CD4-positive, alpha-beta T cell treated with Interleukin-6 at 100 ng/mL for 8 hours (primary cell): ENCODE measurements around the gene AKAP8.
"Not testable (repeated sequence)": the region's sequence is repeated elsewhere in the genome, so short reads cannot be mapped to it uniquely, and the experiment has no call there.

Experiments
- DNase-seq: peaks from one replicate; pipeline ENCODE4 v3.0.0-alpha.2; 2020; ENCODE audit warnings: mixed read lengths, low spot score

The AKAP8 gene

GRCh38 chr19:15379083-15379998 lies at the start of gene AKAP8:
AKAP8 (minus strand) TSS chr19:15379787; CDS start chr19:15379731, 56 bp downstream.
- peak; percentile 99 for DNase-seq

- DNase-seq = no peak
Measured at GRCh38 chr19:15427991-15428471, 48.4 kb upstream of the AKAP8 start.

DNA sequence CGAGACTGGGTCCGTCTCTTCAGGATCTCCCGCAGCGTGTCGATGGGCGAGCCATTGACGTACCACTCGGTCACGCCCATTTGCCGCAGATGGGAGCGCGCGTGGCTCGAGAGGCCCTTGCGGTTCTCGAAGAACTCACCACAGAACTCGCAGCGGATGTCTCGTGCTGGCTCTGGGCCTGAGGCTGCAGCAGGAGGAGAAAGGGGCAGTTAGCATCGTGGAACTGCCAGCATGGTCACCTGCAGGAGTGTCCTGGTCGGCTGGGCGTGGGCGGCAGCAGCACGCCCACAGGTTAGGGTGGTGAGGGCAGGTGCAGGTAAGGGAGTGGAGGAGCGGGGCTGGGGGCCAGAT lies 47.7 kb upstream of the AKAP8 start:
- DNase-seq = no peak

GRCh38 chr19:15426485-15427349 lies 47.1 kb upstream of the AKAP8 start:
- no peak for DNase-seq

DNA sequence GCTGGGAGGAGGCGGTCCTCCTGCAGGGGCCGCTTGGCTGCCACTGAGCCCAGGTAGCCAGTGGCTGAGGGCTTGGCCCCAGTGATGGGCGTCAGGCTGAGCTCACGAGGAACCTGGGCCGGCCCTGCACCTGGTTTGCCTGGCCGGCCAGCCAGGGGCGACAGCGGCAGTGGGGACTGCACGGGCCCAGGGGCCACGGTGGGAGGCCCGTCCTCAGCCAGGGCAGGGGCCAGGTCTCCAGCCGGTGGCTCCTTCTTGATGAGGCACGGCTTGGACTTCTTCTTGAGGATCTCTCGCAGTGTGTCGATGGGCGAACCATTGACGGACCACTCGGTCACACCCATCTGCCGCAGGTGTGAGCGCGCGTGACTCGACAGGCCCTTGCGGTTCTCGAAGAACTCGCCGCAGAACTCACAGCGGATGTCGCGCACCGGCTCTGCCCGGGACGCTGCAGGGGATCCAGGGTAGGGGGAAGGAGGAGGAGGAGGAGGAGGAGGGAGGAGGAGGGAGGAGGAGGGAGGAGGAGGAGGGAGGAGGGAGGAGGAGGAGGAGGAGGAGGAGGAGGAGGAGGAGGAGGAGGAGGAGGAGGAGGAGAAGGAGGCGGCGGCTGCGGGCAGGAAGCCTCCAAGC lies 45.8 kb upstream of the AKAP8 start:
- no peak for DNase-seq

DNA sequence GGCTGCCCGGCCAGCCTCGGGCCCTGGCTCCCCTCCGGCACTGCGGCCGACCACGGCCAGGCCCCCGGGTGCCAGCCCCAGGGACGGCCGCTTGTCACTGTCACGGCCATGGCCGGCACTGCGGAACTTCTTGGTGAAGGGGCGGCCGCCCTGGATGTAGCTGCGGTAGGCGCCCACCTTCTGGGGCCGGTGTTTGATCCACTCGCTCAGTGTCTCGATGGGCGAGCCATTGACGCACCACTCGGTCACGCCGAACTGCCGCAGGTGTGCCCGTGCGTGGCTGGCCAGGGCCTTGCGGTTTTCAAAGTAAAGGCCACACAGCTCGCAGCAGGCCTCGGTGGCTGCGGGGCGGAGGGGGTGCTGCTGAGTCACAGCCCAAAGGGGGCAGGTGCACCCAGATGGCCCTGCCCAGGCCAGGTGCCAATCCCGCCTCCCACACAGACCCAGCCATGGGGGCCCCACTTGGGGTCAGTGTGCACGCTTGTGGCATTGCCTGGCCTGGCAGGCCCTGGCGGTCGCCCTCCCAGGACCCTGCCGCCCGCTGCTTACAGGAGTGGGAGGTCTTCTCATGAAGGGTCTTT lies 45.2 kb upstream of the AKAP8 start:
- DNase-seq = no peak

DNA sequence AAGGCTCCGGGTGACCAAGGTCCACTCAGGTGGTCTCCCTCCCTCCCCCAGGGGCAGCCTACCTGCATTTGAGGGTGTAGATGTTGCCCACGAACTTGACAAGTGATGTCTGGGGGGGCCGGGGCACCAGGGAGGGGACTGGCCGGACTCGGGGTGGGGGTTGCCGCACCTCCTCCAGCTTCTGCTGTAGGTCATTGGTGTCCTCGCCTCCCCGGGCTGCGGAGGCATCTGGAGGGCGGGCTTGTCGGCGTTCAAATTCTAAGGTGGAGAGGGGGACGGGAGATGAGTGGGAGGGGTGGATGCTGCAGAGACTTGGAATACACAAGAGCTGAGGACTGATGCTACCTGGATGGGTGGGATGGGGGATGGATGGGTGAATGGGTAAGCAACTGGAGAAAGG lies 44.5 kb upstream of the AKAP8 start:
- no peak for DNase-seq

- DNase-seq = no peak
Measured at GRCh38 chr19:15423130-15423529, 43.5 kb upstream of the AKAP8 start.

DNA sequence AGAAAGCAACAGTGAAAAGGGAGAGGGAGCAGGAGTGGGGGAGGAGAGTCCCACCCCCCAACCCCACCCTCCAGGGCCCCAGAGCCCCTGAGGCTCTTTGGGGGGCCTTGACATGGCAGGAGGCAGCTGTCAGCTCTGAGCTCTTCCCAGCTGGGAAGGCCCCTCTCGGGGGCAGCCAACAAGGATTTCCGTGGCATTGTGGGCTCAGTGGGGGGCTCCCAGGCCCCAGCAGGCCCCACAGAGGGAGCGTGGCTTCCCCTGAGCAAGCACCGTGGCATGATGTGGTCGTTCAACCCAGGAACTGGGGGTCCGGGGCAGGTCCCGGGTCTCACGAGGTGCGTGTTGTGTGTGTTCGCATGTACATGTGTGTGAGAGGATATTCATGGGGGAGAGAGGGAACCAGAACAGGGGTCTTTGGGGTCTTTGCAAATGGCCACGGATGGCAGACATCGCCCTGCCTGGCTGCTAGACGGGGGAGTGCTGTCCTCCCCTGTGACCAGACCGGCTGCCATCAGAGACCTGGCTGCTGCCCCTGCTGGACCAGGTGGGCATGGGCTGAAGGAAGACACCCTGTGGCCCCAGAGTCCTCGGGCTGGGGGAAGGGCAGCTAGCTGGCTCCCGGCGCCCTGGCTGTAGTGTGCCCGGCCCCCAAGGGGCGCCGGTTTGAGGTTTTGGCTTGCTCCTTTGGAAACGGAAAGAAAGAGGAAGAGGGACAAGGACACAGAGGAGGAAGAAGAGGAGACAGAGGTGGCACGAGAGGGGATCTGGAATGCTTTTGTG lies 42.9 kb upstream of the AKAP8 start:
- DNase-seq = no peak

GRCh38 chr19:15421721-15422260 lies 42.2 kb upstream of the AKAP8 start:
- DNase-seq = no peak

DNA sequence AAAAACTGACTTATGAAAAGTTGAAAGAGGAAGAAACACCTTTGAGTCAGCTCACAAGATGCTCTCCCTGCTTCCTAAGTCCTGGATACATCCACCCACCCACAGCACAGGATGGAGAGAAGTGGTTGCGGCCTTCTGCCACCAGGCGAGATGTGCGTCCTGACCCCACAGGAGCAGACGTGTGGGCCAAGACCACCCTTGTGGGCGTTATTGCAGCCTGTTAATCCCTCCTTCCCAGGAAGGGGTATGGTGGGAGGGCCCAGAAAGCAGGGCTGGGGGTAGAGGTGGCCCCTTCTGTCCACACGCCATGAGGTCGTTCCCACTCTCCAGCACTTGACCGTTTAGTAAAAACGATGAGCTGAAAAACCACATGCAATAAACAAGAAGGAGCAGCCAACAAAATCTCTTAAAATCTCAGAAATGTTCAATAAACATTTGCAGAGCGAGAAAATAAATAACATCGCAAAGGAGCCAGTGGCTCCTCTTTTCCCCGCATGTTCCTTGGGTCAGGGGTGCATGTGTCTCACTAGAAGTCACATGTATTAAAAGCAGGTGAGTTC lies 41.6 kb upstream of the AKAP8 start:
- no peak for DNase-seq

DNA sequence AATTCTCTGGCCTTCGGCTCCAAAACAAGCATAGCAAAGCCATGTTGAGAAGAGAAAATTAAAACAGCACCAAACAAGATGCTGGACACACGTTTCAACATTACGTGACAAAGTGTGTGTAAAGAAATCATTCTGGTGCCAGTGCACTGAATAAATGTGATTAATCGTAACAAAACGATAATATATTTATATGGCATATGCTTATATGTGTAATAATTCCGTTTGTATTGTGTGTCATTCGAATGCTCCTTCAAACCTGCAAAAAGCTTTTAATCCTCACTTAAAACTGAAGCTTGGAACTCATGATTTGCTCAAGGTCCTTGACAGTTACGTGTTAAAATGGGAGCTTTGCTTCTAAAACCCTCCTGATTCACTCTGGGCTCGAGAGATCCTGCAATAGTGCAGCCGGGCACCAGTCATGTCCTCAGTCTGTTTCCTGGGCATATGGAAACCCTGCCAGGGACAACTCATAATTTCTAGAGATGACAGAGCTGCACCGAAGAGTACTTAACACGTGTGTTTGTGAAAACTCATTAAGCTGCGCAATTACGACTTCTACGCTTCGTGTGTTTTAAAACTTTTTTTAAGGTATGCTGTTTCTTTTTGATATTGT lies 39.9 kb upstream of the AKAP8 start:
- DNase-seq = no peak

DNA sequence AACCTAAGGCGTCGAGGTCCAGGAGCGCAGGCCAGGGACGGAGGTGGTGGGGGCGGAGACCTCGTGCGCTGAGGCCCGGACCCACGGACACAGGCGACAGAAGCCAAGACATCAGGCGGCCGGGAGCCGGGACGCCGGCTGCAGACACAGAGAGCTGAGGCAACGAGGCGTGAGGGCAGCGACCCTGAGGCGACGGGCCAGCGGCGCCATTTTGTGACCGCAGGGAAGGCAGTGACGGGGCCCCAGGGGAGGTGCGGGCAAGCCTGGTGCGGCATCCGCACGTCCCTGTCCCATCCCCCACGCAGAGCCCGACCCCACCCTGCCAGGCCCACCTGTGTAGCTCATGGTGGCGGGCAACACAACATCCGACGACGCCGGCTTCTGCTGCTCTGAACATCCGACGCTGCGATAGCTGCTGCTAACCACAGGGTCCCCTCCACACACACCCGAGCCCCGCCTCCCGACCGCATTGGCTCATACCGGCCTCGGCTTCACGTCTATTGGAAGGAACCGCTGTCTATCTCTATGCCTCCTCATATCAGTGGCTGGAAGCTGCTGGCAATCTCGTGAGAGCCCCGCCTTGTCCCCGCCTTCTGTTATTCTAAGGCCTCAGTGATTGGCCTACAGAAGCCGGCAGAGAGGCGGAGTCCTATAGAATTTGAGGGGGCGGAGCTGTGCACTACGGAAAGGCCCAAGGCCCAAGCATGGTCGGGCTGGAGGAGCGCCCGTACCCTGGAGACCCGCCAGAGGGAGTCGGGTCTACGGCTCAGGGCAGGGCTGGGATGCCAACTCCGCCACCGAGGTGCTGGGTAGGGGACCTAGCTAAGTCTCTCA lies 39.2 kb upstream of the AKAP8 start, which contains the start of gene AKAP8L:
Gene AKAP8L, minus strand, starts transcription at position 410 of the 834 bp plus-strand sequence. Its CDS starts 65 bp downstream, at position 345.
- DNase-seq = peak; percentile 100

DNA sequence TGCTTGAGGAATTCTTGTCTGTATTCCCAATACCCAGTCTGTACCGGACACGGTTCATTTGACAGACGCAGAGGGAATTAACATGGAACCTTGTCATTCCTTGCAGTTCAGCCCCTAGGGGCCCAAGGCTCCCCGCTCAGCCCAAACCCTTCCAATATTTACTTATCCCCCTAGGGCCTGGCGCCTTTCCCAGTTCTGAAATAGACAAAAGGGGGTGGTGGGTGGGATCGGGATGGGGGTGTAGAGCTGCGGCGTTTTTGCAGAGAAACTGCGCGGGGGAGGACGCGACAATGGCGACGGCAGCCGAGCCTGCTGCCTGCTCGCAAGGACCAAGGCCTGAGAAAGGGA lies 38.6 kb upstream of the AKAP8 start:
- DNase-seq = no peak

- DNase-seq = no peak
Measured at GRCh38 chr19:15417699-15418098, 38.1 kb upstream of the AKAP8 start.

- DNase-seq = no peak
Measured at GRCh38 chr19:15412832-15413231, 33.2 kb upstream of the AKAP8 start.

DNA sequence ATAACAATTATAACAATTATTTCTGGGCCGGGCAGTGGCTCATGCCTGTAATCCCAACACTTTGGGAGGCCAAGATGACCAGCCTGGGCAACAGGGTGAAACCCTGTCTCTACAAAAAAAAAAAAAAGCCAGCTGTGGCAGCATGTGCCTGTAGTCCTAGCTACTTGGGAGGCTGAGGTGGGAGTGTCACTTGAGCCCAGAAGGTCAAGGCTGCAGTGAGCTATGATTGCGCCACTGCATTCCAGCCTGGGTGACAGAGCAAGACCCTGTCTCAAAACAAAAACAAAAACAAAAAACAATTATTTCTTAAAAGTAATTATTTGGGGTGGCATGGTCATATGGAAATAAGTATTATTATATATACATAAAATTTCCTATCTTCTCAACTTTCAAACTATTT lies 31.8 kb upstream of the AKAP8 start:
- DNase-seq = not testable (repeated sequence)

- DNase-seq = no peak
Measured at GRCh38 chr19:15404780-15405211, 25.2 kb upstream of the AKAP8 start.
